Activated CD8-positive, alpha-beta memory T cell treated with anti-CD3 and anti-CD28 coated beads, Interleukin-2, amount 10 ng/mL, durations not matched to agents 7 days and 5 days (primary cell): ENCODE measurements around the gene HIPK3. TPM values are rescaled to one million over a fixed set of nuclear protein-coding genes. Genes with fewer than 3 reads are reported as not detected.
"Not testable (repeated sequence)": the region's sequence is repeated elsewhere in the genome, so short reads cannot be mapped to it uniquely, and the experiment has no call there.

Experiments used
- ATAC-seq: fragments of 150-1000 bp; cut with Tn5 transposase; one replicate; pipeline ENCODE4 v1.10.0; 2021; ENCODE audit warnings: moderate library complexity
- CTCF ChIA-PET: fragments of 350-600 bp; sonication (Branson Sonifier 250); formaldehyde crosslinking; loops from one replicate; lab custom pipeline; 2021; ENCODE audit warnings: antibody characterized with exemption; lab: Charles Lee
- DNase-seq: peaks from one replicate; pipeline ENCODE4 v3.0.0-alpha.2; 2020
- H3K27ac Mint-ChIP-seq: one replicate; pipeline ENCODE4 v1.8.0; 2021; ENCODE audit warnings: mild to moderate bottlenecking, mixed read lengths
- H3K27me3 Mint-ChIP-seq: one replicate; pipeline ENCODE4 v1.8.0; 2021; ENCODE audit warnings: mixed read lengths
- H3K36me3 Mint-ChIP-seq: one replicate; pipeline ENCODE4 v1.8.0; 2021; ENCODE audit warnings: mild to moderate bottlenecking, mixed read lengths
- H3K4me1 Mint-ChIP-seq: one replicate; pipeline ENCODE4 v1.8.0; 2021; ENCODE audit warnings: mixed read lengths
- H3K4me3 Mint-ChIP-seq: one replicate; pipeline ENCODE4 v1.8.0; 2021; ENCODE audit warnings: mild to moderate bottlenecking, moderate library complexity, mixed read lengths
- H3K9me3 Mint-ChIP-seq: one replicate; pipeline ENCODE4 v1.8.0; 2022; ENCODE audit warnings: low read depth, mixed read lengths
- total RNA-seq, 2 experiments: library from RNA; stranded (reverse); gene quantifications; one replicate each; pipeline ENCODE4 v1.2.3, GENCODE V29; 2021

Gene HIPK3
- total RNA-seq, 2 experiments from 2014 or later: 33.6 to 34.4 TPM

DNA sequence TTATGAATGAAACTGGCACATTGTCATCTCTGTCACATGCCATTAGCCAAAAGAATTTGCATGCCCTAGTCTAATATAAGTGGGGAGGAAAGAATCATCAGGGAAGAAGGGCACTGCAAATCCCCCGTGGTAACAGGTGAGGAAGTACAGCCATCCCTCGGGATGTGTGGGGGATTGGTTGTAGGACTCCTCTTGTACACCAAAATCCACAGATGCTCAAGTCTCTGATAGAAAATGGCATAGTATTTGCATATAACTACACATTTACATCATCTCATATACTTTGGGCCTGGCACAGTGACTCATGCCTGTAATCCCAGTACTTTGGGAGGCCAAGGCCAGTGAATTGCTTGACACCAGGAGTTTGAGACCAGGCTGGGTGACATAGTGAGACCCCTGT lies 109.7 kb downstream of the HIPK3 start:
- Mint-ChIP-seq H3K27ac (no peak overlapping the region), H3K4me1 (peaks cover 2% of the 10 kb centered on the region), H3K4me3 (no peak overlapping the region), H3K27me3 (peaks cover 16% of the 10 kb centered on the region), H3K9me3 (no peaks in the 10 kb centered on the region), H3K36me3 (no peaks in the 10 kb centered on the region)
- CTCF ChIA-PET: interaction anchor here (1.4 kb wide), 1 partner anchor 376 kb away, joined by 4 read pairs; no protein-coding TSS in a partner anchor
- DNase-seq (no peak), ATAC-seq (no peak)

DNA sequence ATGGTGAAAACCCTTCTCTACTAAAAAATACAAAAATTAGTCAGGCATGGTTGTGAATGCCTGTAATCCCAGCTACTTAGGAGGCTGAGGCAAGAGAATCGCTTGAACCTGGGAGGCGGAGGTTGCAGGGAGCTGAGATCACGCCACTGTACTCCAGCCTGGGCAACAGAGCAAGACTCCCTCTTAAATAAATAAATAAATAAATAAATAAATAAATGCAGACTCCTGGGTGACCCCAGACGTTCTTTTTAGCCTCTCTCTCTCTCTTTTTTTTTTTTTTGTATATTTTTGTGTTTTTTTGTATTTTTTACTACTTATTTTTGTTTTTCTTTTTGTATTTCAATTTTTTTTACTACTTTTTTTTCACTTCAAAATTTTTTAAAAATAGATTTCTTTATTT lies 111.3 kb downstream of the HIPK3 start:
- H3K4me3 Mint-ChIP-seq, CTCF ChIA-PET, H3K27ac Mint-ChIP-seq, H3K9me3 Mint-ChIP-seq, ATAC-seq, H3K36me3 Mint-ChIP-seq, H3K4me1 Mint-ChIP-seq, DNase-seq: not testable (repeated sequence)
- H3K27me3 Mint-ChIP-seq: peaks cover 21% of the 10 kb centered on the region

DNA sequence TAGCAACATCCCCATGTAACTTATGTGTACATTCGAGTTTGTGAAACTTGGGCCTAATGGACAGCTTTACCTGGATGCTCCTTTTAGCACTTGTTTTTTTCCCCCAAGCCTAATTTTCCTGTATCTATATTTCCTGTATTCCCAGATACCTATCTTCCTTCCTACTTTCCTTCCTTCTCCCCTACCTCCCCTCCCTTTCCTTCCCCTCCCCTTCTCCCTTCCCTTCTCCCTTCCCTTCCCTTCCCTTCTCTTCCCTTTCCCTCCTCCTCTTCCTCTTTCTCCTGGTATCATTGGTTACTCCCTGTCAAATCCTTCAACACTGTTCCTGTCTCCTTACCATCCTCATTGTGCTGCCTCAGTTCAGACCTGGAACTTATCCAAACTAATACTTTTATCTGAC lies 111.8 kb downstream of the HIPK3 start:
- H3K4me3 Mint-ChIP-seq: no peak overlapping the region
- CTCF ChIA-PET: no interaction called here
- no peaks in the 10 kb centered on the region for H3K4me1 Mint-ChIP-seq
- ATAC-seq (no peak), DNase-seq (no peak)
- H3K9me3 Mint-ChIP-seq: no peaks in the 10 kb centered on the region
- peaks cover 24% of the 10 kb centered on the region for H3K27me3 Mint-ChIP-seq
- H3K36me3 Mint-ChIP-seq: no peaks in the 10 kb centered on the region
- H3K27ac Mint-ChIP-seq: no peak overlapping the region

DNA sequence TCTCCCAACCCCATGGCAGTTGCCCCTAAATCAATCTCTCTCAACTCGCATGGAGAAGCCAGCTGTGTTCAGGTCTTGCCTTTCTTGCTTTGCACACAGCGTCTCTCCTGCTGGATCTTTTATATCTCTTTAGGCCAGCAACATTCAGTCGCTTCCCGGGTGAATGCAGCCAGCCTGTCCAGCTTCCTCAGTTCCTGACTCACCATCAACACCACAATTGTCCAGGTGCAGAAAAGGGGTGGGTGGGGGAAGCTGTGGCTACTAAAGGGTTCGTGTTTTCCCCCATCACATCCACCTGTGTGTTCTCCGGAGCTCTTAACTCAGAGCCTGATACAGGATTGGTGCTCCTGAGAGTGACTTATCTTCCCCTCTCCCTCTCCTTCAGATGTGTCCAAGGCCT lies 116.5 kb downstream of the HIPK3 start:
- Mint-ChIP-seq H3K4me1 (no peaks in the 10 kb centered on the region), H3K36me3 (no peaks in the 10 kb centered on the region), H3K27ac (no peak overlapping the region), H3K9me3 (no peaks in the 10 kb centered on the region), H3K4me3 (no peak overlapping the region), H3K27me3 (peaks cover 45% of the 10 kb centered on the region)
- CTCF ChIA-PET: no interaction called here
- no peak for DNase-seq
- ATAC-seq: no peak

DNA sequence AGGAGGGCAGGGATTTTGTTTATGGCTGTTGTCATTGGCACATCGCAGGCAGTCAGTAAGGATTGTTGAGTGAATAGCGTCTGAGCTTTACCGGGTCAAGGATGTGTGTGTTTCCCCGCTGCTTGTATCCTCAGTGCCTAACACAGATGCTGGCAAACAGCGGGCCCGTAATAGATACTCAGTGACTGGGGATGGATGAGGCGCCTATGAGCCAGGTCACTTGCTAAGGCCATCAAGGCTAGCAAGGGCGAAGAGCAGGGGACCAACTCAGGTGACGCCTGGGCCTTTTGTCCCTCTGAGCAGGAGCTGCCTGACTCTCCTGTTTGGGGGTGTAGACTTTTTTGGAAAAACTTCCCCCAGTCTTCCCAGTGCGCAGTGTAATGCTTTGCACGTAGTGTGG lies 118.1 kb downstream of the HIPK3 start:
- H3K27ac Mint-ChIP-seq: no peak overlapping the region
- ATAC-seq: no peak
- no peaks in the 10 kb centered on the region for H3K36me3 Mint-ChIP-seq
- CTCF ChIA-PET: no interaction called here
- no peaks in the 10 kb centered on the region for H3K9me3 Mint-ChIP-seq
- peaks cover 57% of the 10 kb centered on the region for H3K27me3 Mint-ChIP-seq
- peak overlapping the region; percentile 5 for H3K4me3 Mint-ChIP-seq
- H3K4me1 Mint-ChIP-seq: no peaks in the 10 kb centered on the region
- no peak for DNase-seq

DNA sequence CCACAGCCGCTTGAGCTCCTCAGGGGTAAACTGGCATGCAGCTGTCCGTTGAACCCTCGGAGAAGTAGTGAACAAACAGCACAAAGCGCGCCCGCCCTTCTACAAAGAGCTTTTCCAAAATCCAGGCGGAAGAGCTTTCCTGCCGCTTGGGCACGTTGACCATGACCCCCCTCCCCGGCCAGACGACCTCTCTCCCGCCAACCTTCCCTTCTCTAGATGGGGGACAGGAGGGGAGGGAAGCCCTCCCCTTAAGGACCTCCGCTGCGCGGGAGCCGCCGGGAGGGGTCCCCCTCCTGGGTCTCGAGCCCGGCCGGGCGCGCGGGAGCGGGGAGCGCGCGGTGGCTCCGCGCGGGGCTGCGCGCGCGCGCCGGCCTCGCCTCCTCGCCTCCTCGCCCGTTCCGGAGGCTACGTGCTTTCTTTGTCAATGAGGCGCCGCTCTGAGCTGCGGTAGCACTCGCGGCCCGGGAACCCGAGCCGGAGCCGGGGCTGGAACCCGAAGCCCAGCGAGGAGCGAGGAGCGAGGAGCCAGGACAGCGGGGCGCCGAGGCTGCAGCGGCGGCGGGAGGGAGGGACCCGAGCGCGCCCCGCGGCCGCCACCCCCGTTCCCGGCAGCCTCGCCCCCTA lies 118.6 kb downstream of the HIPK3 start, which contains the start of gene KIAA1549L:
TSS of gene KIAA1549L (plus strand) at position 421 of the 624 bp plus-strand sequence.
- Mint-ChIP-seq H3K4me3 (peak within 1 kb of the TSS; percentile 5), H3K4me1 (no peaks in the 10 kb centered on the region), H3K9me3 (no peaks in the 10 kb centered on the region), H3K36me3 (no peaks in the 10 kb centered on the region), H3K27me3 (peaks cover 57% of the 10 kb centered on the region), H3K27ac (no peak within 1 kb of the TSS)
- CTCF ChIA-PET: no interaction called here
- DNase-seq (no peak), ATAC-seq (no peak)

DNA sequence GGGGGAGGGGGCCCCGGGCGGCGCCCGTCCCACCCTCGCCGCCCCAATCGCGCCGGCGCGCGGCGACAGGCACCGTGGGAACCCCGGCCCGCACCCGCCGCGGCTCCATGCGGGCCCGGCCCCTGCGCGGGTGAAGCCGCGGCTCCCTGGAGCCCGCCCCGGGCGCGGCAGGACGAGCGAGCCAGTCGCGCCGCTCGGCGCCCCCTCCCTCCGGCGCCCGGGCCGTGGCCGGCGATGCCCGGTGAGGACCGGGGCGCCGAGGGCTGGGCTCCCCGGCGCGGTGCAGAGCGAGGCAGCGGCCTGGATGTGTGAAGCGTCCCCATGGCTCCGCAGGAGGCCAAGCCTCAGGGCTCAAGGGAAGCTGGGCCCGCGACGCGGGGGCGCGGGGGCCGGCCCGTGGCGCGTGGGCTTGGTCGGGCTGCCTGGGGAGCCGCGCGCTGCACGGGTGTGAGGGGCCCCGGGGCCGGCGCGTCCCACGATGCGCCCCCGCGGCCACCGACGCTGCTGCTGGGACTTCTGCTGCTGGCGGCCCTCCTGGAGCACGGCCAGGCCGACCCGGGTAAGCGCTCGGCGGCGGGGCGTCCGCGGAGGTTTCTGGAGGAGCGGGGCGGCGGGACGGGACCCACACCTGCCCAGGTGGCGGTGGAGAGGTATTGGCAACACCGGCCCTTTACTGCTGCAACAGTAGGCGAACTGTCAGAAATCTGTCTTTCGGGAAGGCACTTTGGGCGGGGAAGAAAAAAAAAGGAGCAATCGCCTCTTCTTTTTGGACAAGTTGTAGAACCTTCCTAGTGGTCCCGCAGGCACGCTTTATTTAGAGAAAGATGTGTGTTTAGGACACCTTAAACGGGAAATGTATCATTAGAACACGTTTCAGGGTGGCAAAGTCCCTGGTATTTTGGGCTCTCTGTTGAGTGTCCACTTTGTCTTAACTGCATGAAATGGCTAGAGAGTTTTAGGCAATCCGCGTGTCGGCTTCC lies 119.4 kb downstream of the HIPK3 start:
- Mint-ChIP-seq H3K36me3 (no peaks in the 10 kb centered on the region), H3K9me3 (no peaks in the 10 kb centered on the region), H3K27ac (no peak overlapping the region), H3K4me1 (no peaks in the 10 kb centered on the region), H3K4me3 (no peak overlapping the region), H3K27me3 (peaks cover 57% of the 10 kb centered on the region)
- CTCF ChIA-PET: no interaction called here
- ATAC-seq: peak; percentile 45
- no peak for DNase-seq

DNA sequence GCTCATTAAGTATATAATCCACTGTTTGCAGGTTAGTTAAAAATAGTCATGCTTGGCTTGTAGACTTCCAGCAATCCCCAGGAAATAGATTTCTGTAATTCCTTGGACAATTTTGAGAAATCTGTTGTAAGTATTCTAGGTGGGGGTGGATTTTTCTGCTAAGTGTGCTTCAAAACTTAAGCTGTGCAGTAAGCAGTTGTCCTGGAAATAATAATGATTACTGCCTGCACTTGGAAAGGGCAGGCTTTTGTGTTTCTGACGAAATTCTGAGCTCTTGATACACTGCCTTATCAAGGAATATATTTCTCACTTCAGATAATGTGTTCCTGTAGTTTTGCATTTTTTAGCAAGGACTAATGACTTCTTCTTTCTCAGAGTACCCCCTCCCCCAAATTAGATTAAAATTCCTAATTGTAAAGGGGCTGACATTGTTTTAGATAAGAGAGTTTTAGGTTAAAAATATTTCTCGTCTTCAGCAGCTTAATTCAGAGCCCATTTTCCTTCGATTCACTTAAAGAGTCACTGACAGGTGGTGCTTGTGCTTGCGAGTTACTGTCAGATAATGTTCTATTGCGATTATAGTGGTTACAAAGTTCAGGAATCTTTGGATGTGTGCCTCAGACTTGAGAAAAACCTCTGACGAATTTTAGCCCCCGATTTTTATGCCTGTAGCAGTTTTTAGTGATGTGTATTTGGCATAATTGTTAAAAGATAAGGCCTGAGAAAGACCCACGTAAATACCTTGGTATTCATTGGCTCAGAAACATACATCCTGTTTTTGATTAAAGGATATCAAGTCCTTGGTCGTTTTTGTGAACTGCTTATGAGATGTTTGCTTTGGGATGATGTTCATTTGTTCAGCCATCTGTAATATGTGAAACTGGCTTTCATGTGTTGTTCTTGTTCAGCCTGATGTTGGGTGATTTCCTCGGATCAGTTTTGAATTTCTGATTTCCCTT lies 120.5 kb downstream of the HIPK3 start:
- no peaks in the 10 kb centered on the region for H3K9me3 Mint-ChIP-seq
- CTCF ChIA-PET: no interaction called here
- DNase-seq: no peak
- H3K4me1 Mint-ChIP-seq: no peaks in the 10 kb centered on the region
- H3K36me3 Mint-ChIP-seq: no peaks in the 10 kb centered on the region
- H3K27ac Mint-ChIP-seq: no peak overlapping the region
- ATAC-seq: no peak
- H3K27me3 Mint-ChIP-seq: peaks cover 57% of the 10 kb centered on the region
- no peak overlapping the region for H3K4me3 Mint-ChIP-seq

DNA sequence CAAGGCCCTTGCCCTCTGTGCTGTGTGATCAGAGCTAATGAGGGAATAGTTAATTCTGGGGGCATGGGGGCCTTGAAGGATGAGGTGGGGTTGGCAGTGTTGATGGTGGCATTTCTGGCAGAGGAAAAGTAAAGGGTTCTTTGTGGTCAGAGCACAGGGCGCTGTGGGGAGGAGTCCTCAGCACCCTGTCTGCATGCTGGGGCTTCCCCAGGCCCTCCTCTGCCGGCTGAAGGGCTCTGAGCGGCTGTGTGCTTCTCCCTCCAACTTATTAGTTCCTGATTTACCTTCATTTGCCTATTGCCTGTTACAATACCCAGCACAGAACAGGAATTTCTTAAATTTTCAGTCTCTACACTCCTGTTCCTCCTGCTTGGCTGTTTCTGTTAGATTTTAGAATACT lies 122.8 kb downstream of the HIPK3 start:
- no peaks in the 10 kb centered on the region for H3K9me3 Mint-ChIP-seq
- ATAC-seq (no peak), DNase-seq (no peak)
- H3K4me1 Mint-ChIP-seq: no peaks in the 10 kb centered on the region
- no peak overlapping the region for H3K27ac Mint-ChIP-seq
- no peaks in the 10 kb centered on the region for H3K36me3 Mint-ChIP-seq
- CTCF ChIA-PET: no interaction called here
- H3K4me3 Mint-ChIP-seq: no peak overlapping the region
- peaks cover 43% of the 10 kb centered on the region for H3K27me3 Mint-ChIP-seq

DNA sequence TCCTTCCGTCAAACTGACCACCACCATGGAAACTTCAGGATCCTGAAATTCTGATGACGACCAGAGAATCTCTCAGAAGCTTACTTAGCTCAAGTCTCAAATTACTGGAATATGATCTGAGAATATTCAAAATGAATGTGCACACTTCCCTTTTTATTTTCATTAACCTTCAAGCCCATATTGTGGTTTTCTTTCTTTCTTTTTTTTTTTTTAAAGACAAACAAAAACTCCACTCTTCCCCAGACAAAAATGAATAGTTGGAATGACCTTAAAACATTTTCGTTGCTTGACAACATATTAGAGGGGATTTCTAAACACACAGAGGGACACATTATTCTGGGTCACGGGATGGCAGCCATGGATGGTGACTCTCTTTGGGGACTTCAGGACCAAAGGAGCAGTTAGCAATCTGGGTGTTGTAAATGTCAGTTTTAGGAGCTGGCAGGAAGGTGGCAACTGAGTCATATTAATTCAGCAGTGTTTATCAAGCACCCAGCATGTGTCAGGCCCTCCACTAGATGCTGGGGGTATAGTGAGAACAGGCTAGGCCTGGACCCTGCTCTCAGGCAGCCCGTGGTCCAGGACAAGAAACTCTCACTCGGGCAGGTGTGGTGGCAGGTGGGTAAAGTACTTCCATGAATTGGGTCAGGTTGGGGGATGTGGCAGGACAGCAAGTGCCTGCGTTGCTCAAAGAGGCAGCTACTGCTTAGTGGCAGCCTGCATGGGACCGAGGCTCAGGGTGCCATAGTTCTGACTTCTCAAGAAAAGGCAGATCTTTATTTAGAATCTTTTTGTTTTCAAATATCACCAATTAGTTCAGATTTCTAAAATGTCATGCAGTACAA lies 126.1 kb downstream of the HIPK3 start:
- no peak for ATAC-seq
- CTCF ChIA-PET: no interaction called here
- H3K27ac Mint-ChIP-seq: no peak overlapping the region

DNA sequence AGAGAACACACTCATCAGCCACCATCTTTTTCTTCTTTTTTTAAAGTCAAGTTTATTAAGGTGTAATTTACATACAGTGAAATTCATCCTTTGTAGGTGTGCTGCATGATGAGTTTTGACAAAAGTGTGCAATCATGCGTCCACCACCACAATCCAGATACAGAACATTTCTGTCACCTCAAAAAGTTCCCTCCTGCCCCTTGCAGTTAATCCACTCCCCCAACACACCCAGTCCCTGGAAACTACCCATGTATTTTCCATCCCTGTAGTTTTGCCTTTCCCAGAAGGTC lies 126.7 kb downstream of the HIPK3 start:
- Mint-ChIP-seq H3K9me3 (no peaks in the 10 kb centered on the region), H3K27me3 (peaks cover 18% of the 10 kb centered on the region), H3K4me3 (no peak overlapping the region), H3K27ac (no peak overlapping the region), H3K36me3 (no peaks in the 10 kb centered on the region), H3K4me1 (no peaks in the 10 kb centered on the region)
- CTCF ChIA-PET: no interaction called here
- DNase-seq (no peak), ATAC-seq (no peak)

More for the DNA sequence above, 126.1 kb downstream of the HIPK3 start:
- no peak for DNase-seq
- Mint-ChIP-seq H3K36me3 (no peaks in the 10 kb centered on the region), H3K27me3 (peaks cover 23% of the 10 kb centered on the region), H3K9me3 (no peaks in the 10 kb centered on the region), H3K4me1 (no peaks in the 10 kb centered on the region), H3K4me3 (no peak overlapping the region)

DNA sequence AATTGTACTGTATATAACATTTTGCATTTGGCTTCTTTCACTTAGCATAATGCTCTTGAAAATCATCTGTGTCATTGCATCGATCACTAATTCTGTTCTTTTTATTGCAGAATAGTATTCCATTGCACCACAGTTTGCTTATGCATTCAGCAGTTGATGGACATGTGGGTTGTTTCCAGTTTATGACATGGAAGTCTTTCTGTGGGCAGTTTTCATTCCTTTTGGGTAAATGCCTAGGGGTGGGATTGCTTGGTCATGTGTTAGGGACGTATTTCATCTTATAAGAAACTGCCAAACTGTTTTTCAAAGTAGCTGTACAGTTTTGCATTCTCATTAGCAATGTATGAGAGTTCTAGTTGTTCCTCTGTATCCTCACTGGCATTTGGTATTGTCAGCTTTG lies 127.0 kb downstream of the HIPK3 start:
- CTCF ChIA-PET: no interaction called here
- no peak overlapping the region for H3K4me3 Mint-ChIP-seq
- no peaks in the 10 kb centered on the region for H3K4me1 Mint-ChIP-seq
- no peaks in the 10 kb centered on the region for H3K9me3 Mint-ChIP-seq
- no peaks in the 10 kb centered on the region for H3K36me3 Mint-ChIP-seq
- ATAC-seq (no peak), DNase-seq (no peak)
- H3K27me3 Mint-ChIP-seq: peaks cover 16% of the 10 kb centered on the region
- no peak overlapping the region for H3K27ac Mint-ChIP-seq
